K562 (cell line): Measurements from ENCODE around the gene PDE2A.

ENCODE experiments used
- BHLHE40 ChIP-seq: IDR thresholded peaks from 2 replicates; pipeline ENCODE4 v1.6.1; 2011; ENCODE audit warnings: low read length, improper control_type of control experiment
- EHMT2 ChIP-seq: fragments of 450-650 bp; IDR thresholded peaks from 2 replicates; pipeline ENCODE4 v1.6.1; 2018; ENCODE audit warnings: antibody characterized with exemption
- JUND ChIP-seq, 2 experiments: IDR thresholded peaks; 2 replicates in 1 of 2; 3 replicates in 1 of 2; pipeline ENCODE4 v1.6.1; 2011; ENCODE audit warnings: borderline replicate concordance in 2 of 2, low read depth in 2 of 2, low read length in 2 of 2, improper control_type of control experiment in 1 of 2, missing biosample characterization in 1 of 2, missing genetic modification characterization in 1 of 2, missing genetic modification reagents in 1 of 2
- MAX ChIP-seq: sonication (generic); formaldehyde crosslinking; IDR thresholded peaks from 2 replicates; pipeline ENCODE4 v1.9.0; 2022; ENCODE audit warnings: mild to moderate bottlenecking, missing genetic modification reagents
- POLR2A ChIP-seq: fragments of 450-650 bp; conservative IDR thresholded peaks from 2 replicates; pipeline ENCODE4 v1.6.1; 2016
- SRSF1 ChIP-seq: fragments of 200-400 bp; formaldehyde crosslinking; IDR thresholded peaks from 2 replicates; pipeline ENCODE4 v1.6.1; 2017; ENCODE audit warnings: mild to moderate bottlenecking, low read depth, low read length, moderate library complexity
- ZBTB49 ChIP-seq: sonication (generic); formaldehyde crosslinking; IDR thresholded peaks from 2 replicates; pipeline ENCODE4 v1.8.0; 2022; ENCODE audit warnings: missing genetic modification reagents, mild to moderate bottlenecking, borderline replicate concordance

- TF ChIP-seq EHMT2 (no peak), POLR2A (no peak), JUND (IDR thresholded peaks at IDR 0.05; ENCODE audit: borderline replicate concordance, low read depth, low read length) (no peak), JUND (tag; IDR thresholded peaks at IDR 0.05; ENCODE audit: borderline replicate concordance, low read depth, low read length) (no peak), ZBTB49 (no peak), SRSF1 (no peak), MAX (CRISPR knock-in tag) (no peak), BHLHE40 (no peak)
Observed at GRCh38 chr11:72604256-72604655, 70.0 kb downstream of the PDE2A start.
